Small intestine (tissue), 7 donors: ENCODE measurements around the gene CAP2. TPM values are rescaled to one million over a fixed set of nuclear protein-coding genes. Genes with fewer than 3 reads are reported as not detected.
A peak's percentile ranks its signal among the peaks of the same experiment; 100 is the strongest.

Experiments
- DNase-seq, 2 donors: peaks; one replicate each; pipeline versions ENCODE4 v3.0.0 to v3.0.0-alpha.2; 2013
- FAIRE-seq: peaks from 2 replicates; lab custom pipeline; 2012; peaks lifted over from hg19 to GRCh38; lab: Jason Lieb, UNC
- H3K27ac ChIP-seq, 3 donors: one replicate each; pipeline ENCODE4 v1.5.1; 2013; ENCODE audit warnings: low read length in 2 of 3, mild to moderate bottlenecking in 2 of 3, control low read depth in 1 of 3, inconsistent platforms in 1 of 3, low read depth in 1 of 3, moderate library complexity in 1 of 3
- H3K27me3 ChIP-seq, 3 donors: one replicate each; pipeline ENCODE4 v1.6.1; 2013; ENCODE audit warnings: low read length in 3 of 3, inconsistent platforms in 1 of 3; ENCODE audit not compliant: control insufficient read depth in 3 of 3, insufficient read depth in 3 of 3
- H3K36me3 ChIP-seq, 3 donors: one replicate each; pipeline ENCODE4 v1.6.1; 2013; ENCODE audit warnings: low read length in 3 of 3, inconsistent platforms in 1 of 3, low read depth in 1 of 3, mild to moderate bottlenecking in 1 of 3, moderate library complexity in 1 of 3; ENCODE audit not compliant: control insufficient read depth in 3 of 3, insufficient read depth in 2 of 3
- H3K4me1 ChIP-seq, 3 donors: one replicate each; pipeline ENCODE4 v1.6.1; 2013; ENCODE audit warnings: low read length in 2 of 3, inconsistent platforms in 1 of 3, low read depth in 1 of 3, mild to moderate bottlenecking in 1 of 3, moderate library complexity in 1 of 3; ENCODE audit not compliant: control insufficient read depth in 3 of 3, insufficient read depth in 2 of 3
- H3K4me3 ChIP-seq, 3 donors: one replicate each; pipeline ENCODE4 v1.5.1; 2013; ENCODE audit warnings: low read length in 3 of 3, control low read depth in 1 of 3, inconsistent platforms in 1 of 3, low read depth in 1 of 3, mild to moderate bottlenecking in 1 of 3, moderate library complexity in 1 of 3
- H3K9me3 ChIP-seq, 2 donors: one replicate each; pipeline ENCODE4 v1.6.1; 2013; ENCODE audit warnings: low read depth in 1 of 2, low read length in 1 of 2; ENCODE audit not compliant: control insufficient read depth in 2 of 2, insufficient read depth in 1 of 2
- WGBS, 3 donors: extraction: QIAGEN DNeasy Blood & Tissue Kit; methylation state at CpG; one replicate each; pipeline ENCODE4 v1.1.7; 2013; 5-methylcytosine and 5-hydroxymethylcytosine counted together
- polyA plus RNA-seq, 4 donors: library from polyadenylated mRNA; stranded (reverse) in 3 of 4; unstranded in 1 of 4; fragments of 200-250 nt in 3 of 4; fragments of 120-200 nt in 1 of 4; gene quantifications; one replicate each; pipeline versions ENCODE4 v1.2.1 to v1.2.3, GENCODE V29; 2013
- donor health status: healthy with polysubstance abuse.
- donor health status: control.
- donor health status: control.
- donor health status: Bipolar disorder and iron deficiency.
- donor health status: healthy.

Gene CAP2
- polyA plus RNA-seq, 4 donors = 0.89 to 3.0 (median 2.3) TPM

GRCh38 chr6:17358515-17358914 is 34.9 kb upstream of the CAP2 start:
- DNase-seq (peak in 1 of 2 donors; percentile 36), FAIRE-seq (no peak)
- Histone ChIP-seq H3K9me3 (peaks cover 0 to 4% of the 10 kb centered on the region in 2 donors), H3K27ac (no peak overlapping the region), H3K27me3 (no peaks in the 10 kb centered on the region), H3K36me3 (no peaks in the 10 kb centered on the region), H3K4me1 (no peaks in the 10 kb centered on the region), H3K4me3 (no peak overlapping the region)

GRCh38 chr6:17360564-17360963 is 32.8 kb upstream of the CAP2 start:
- WGBS, 3 donors = 79 to 86% (median 82%) methylated on average over 4 of the region's 4 CpGs
- Histone ChIP-seq H3K27ac (no peak overlapping the region), H3K4me3 (no peak overlapping the region), H3K36me3 (no peaks in the 10 kb centered on the region), H3K4me1 (no peaks in the 10 kb centered on the region), H3K27me3 (no peaks in the 10 kb centered on the region), H3K9me3 (peaks cover 0 to 4% of the 10 kb centered on the region in 2 donors)
- FAIRE-seq = no peak
- DNase-seq = no peak

- Histone ChIP-seq H3K27me3 (no peaks in the 10 kb centered on the region), H3K4me1 (no peaks in the 10 kb centered on the region), H3K27ac (no peak overlapping the region), H3K4me3 (no peak overlapping the region), H3K36me3 (no peaks in the 10 kb centered on the region), H3K9me3 (peaks cover 0 to 4% of the 10 kb centered on the region in 2 donors)
- FAIRE-seq (no peak), DNase-seq (no peak)
- WGBS, 3 donors = 71 to 89% (median 86%) methylated on average over 3 of the region's 3 CpGs
Measured at GRCh38 chr6:17361013-17361412, 32.4 kb upstream of the CAP2 start.

- no peaks in the 10 kb centered on the region for H3K9me3 ChIP-seq
- FAIRE-seq (no peak), DNase-seq (no peak)
- no peak overlapping the region for H3K4me3 ChIP-seq
- H3K36me3 ChIP-seq = no peaks in the 10 kb centered on the region
- H3K27me3 ChIP-seq = no peaks in the 10 kb centered on the region
- no peaks in the 10 kb centered on the region for H3K4me1 ChIP-seq
- no peak overlapping the region for H3K27ac ChIP-seq
Measured at GRCh38 chr6:17365961-17366360, 27.4 kb upstream of the CAP2 start.

- WGBS, 3 donors = 94 to 98% (median 95%) methylated on average over 1 of the region's 1 CpG
- Histone ChIP-seq H3K27ac (no peak overlapping the region), H3K36me3 (no peaks in the 10 kb centered on the region), H3K27me3 (no peaks in the 10 kb centered on the region), H3K4me3 (no peak overlapping the region), H3K9me3 (no peaks in the 10 kb centered on the region), H3K4me1 (no peaks in the 10 kb centered on the region)
- FAIRE-seq (no peak), DNase-seq (no peak)
Measured at GRCh38 chr6:17367868-17368267, 25.5 kb upstream of the CAP2 start.

GRCh38 chr6:17381424-17382147 is 11.8 kb upstream of the CAP2 start:
- Histone ChIP-seq H3K9me3 (no peaks in the 10 kb centered on the region), H3K4me1 (no peaks in the 10 kb centered on the region), H3K27me3 (no peaks in the 10 kb centered on the region), H3K4me3 (no peak overlapping the region), H3K27ac (no peak overlapping the region), H3K36me3 (no peaks in the 10 kb centered on the region)
- DNase-seq (no peak), FAIRE-seq (no peak)
- WGBS, 3 donors = 66 to 84% (median 82%) methylated on average over 7 of the region's 7 CpGs

GRCh38 chr6:17385660-17386059 is 7.7 kb upstream of the CAP2 start:
- FAIRE-seq = no peak
- no peak for DNase-seq
- Histone ChIP-seq H3K27ac (no peak overlapping the region), H3K4me1 (no peaks in the 10 kb centered on the region), H3K36me3 (no peaks in the 10 kb centered on the region), H3K4me3 (no peak overlapping the region), H3K9me3 (no peaks in the 10 kb centered on the region), H3K27me3 (no peaks in the 10 kb centered on the region)
- 63 to 69% (median 69%) methylated on average over 7 of the region's 7 CpGs for WGBS, 3 donors

GRCh38 chr6:17388365-17388764 is 5.0 kb upstream of the CAP2 start:
- Histone ChIP-seq H3K27ac (no peak overlapping the region), H3K4me3 (no peak overlapping the region), H3K36me3 (no peaks in the 10 kb centered on the region), H3K4me1 (peaks cover 0 to 5% (median 0%) of the 10 kb centered on the region in 3 donors), H3K9me3 (no peaks in the 10 kb centered on the region), H3K27me3 (peaks cover 0 to 4% (median 2%) of the 10 kb centered on the region in 3 donors)
- 52 to 75% (median 65%) methylated on average over 3 of the region's 3 CpGs for WGBS, 3 donors
- DNase-seq = no peak
- FAIRE-seq = no peak
